GM18858 (cell line): ENCODE results near the gene CHEK1.
"Not testable (repeated sequence)": the region's sequence is repeated elsewhere in the genome, so short reads cannot be mapped to it uniquely, and the experiment has no call there.

ENCODE experiments used
- ATAC-seq: cut with Tn5 transposase; IDR thresholded peaks from one replicate; pipeline ENCODE4 v1.9.1; 2021; ENCODE audit not compliant: unreplicated experiment

Gene CHEK1

GRCh38 chr11:125624756-125625213, at the start of gene CHEK1:
Gene CHEK1 (plus strand): TSS chr11:125625163. CDS start chr11:125626769, 1,606 bp downstream.
- no peak for ATAC-seq

- ATAC-seq: not testable (repeated sequence)
Measured at GRCh38 chr11:125577181-125577580, 47.8 kb upstream of the CHEK1 start.

DNA sequence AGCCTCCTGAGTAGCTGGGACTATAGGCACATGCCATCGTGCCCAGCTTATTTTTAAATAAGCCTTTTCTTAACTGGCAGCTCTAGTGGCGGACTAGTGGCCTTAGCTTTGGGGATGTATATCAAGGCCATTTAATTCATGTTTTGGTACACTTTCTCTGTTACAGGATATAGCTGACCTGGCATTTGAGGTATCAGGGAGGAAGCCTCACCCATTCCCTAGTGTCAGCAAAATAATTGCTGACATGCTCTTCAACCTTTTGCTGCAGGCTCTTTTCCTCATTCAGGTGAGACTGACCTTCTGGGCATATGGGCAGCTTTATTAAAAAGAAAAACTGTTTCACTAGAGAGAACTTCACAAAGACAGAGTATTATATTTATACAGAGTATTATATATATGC, 46.2 kb upstream of the CHEK1 start:
- ATAC-seq: no peak

- no peak for ATAC-seq
Measured at GRCh38 chr11:125579811-125580210, 45.2 kb upstream of the CHEK1 start.

GRCh38 chr11:125583496-125583895, 41.5 kb upstream of the CHEK1 start:
- no peak for ATAC-seq

GRCh38 chr11:125585487-125585886, 39.5 kb upstream of the CHEK1 start:
- ATAC-seq: no peak

- no peak for ATAC-seq
Measured at GRCh38 chr11:125586623-125587022, 38.3 kb upstream of the CHEK1 start.

DNA sequence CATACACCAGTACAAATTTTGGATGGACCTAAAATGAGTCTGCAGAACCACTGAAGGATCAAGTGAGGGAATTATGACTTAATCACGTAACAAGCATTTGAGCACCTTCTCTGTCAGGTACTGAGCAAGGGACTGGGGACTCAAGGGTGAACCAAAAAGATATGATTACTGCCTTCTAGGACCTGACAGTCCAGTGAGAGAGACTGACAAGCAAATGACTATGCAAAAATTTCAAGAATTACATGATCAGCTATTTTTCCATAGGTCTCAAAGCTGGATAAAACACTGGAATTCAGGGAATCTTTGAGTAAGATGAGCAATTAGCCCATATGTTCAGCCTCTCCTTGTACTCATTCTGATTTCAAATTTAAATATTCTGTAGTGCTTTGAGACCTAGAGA, 37.5 kb upstream of the CHEK1 start:
- ATAC-seq: no peak

DNA sequence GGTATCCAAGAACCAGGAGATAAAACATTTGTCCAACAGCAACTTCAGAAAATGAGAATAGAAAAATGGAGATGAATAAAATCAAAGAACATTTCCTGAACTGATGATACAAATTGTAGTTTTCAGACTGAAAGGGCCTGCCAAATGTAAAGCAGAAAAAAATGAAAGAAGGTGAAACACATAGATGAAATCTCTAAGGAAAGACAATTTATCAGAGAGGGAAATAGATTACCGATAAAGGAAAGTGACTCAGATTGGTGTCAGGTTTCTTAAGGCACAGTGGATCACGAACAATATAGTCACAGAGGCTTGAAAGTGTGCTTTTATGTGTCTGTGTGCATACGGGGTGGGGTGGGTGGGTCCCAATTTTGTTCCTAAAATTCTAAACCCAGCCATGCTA, 36.5 kb upstream of the CHEK1 start:
- no peak for ATAC-seq

DNA sequence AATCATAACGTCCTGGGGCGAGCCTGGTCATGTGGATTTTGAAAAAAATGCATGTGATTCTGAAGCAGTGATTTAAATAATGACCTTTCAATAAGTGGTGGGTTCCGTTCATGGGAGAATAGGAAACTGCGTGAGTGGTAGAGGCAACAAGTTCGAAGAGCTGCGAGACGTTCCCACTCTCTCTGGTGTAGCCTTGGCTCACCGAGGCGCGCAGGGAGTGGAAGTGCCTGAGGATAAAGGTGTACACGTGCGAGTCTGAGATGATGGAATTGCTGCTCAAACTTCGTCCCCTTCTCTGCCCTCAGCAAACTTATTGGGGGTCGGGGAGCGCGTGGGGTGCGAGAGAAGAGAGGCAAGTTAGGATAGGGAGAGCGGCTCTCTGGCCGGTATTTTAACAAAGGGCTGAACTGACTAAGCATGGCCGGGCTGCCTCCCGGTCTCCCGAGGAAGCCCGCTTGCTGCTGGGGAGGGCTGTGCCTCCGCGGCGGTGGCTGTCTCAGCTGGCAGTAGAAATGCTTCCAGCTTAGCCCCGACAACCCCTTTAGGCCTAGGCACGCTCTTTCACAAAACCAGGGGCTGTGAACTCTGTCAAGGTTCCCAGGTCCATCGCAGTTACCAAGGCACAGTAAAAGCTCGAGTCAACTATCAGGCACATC, 33.2 kb upstream of the CHEK1 start:
- peak; percentile 3 for ATAC-seq

GRCh38 chr11:125592305-125593113, 32.5 kb upstream of the CHEK1 start, which contains the start of gene STT3A:
Gene STT3A (plus strand): TSS chr11:125592852. CDS start chr11:125595916, 3,064 bp downstream.
- ATAC-seq: peak; percentile 95

DNA sequence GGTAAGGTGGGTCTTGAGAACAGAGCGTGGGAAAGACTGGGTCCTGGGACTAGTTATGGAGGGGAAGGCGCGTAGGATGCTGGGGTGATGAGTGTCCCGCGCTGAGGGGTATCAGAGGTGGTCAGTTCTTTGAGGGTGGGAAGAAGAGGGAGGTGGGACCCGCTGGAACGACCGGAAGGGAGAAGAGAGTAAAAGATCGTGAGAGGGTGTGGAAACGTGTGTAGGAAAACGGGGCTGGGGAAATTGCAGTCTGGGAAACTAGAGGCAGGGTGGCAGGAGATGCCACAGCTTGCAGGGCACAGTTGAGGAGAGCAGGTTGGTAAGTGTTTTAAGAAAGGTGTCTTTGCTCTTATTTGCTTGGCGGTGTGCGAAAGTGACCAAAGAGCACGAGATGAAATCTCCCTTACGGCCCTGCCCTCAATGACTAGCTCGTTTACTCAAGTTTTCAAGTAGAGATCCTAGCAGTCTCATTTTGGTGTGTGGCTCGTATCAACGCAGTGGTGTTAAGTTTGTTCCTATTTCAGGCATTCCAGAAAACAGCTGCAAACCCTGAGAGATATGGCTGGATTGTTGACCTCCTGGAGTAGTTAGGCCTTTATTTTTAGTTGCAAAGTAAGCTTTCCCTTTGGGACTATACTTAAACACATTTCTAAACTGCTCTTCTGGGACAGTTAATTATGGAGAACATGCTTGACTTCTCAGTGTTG, 31.7 kb upstream of the CHEK1 start:
- ATAC-seq: no peak

GRCh38 chr11:125594958-125595357, 30.0 kb upstream of the CHEK1 start:
- ATAC-seq: no peak

- no peak for ATAC-seq
Measured at GRCh38 chr11:125600663-125601062, 24.3 kb upstream of the CHEK1 start.

DNA sequence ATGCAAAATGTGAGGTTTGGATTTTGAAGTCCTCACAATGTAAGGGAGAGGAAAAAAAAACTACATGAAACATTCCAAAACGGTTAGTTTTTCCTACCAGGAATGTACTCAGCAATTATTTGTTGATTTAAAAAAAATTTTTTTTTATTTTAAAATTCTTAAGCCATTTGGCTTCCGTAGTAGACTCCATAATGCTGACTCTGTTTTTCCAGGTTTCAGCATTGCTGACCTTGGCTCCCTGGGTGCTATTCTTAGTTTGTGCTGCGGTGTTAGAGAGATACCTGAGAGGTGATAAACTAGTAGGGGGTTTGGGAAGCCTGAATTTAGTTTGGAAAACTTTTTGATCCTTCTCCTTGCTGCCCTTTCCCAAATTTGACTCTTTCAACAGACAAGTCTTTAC, 21.8 kb upstream of the CHEK1 start:
- ATAC-seq: no peak

GRCh38 chr11:125605417-125605816, 19.5 kb upstream of the CHEK1 start:
- ATAC-seq: no peak

GRCh38 chr11:125609545-125609944, 15.4 kb upstream of the CHEK1 start:
- ATAC-seq: no peak

DNA sequence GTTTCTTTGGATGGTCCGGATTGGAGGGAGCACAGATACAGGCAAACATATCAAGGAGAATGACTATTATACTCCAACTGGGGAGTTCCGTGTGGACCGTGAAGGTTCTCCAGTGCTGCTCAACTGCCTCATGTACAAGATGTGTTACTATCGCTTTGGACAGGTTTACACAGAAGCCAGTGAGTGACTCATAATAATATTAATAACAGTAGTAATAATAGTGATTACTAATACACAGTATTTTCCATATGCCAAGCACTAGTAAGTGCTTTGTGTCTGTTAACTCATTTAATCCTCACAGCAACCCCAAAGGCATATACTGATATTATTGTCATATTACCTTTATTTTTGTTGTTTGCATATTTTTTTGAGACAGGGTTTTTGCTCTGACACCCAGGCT, 6.6 kb upstream of the CHEK1 start:
- ATAC-seq: no peak

DNA sequence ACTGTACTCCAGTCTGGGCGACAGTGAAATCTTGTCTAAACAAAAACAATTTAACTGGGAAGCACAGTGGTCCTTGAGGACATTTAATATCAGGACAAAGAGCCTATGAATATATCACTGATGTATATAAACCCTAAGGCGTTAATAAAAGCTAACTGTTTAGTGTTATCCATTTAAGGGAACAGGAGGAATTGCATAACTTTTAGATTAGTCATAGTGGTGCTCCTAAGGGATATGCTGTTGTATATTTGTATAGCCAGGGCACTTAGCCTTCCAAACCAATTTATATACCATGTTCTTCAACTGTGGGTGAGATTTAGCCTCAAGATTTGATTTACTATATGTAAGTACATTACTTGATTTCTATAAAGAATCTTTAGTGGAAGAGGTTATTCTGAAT, 3.0 kb upstream of the CHEK1 start:
- ATAC-seq: no peak

DNA sequence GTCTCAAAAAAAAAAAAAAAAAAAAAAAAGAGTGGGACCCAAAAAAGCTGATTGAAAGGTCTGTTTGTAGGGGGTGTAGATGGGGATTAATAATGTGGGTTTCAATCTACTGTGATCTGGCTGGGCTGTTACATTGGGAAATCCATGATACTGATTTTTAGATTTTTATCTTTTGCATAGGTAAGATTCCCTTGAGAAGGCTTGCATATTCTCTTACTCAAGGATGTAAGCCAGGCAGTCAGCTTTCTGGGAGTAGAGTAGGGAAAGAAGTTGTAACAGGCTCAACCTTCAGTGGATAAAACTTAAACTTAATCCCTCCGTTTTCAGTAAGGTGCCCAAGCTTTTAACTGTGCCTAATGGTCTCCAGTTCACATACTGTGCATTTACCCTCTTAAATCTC, 1.9 kb upstream of the CHEK1 start:
- no peak for ATAC-seq

GRCh38 chr11:125625225-125625629, 264 bp downstream of the CHEK1 start:
- peak; percentile 3 for ATAC-seq
